Tibial artery (tissue), 4 donors: ENCODE results near the gene TNNT2.

Source experiments
- DNase-seq, 2 donors: peaks; one replicate each; pipeline ENCODE4 v3.0.0-alpha.2; 2019
- H3K27ac ChIP-seq, 2 donors: fragments of 200-600 bp; sonication (generic) in 1 of 2; 1 replicate in 1 of 2; 2 replicates in 1 of 2; pipeline ENCODE4 v1.5.1; 2018 to 2019; ENCODE audit warnings: mild to moderate bottlenecking in 1 of 2
- H3K27me3 ChIP-seq, 2 donors: fragments of 200-600 bp; sonication (generic) in 1 of 2; one replicate each; pipeline versions ENCODE4 v1.5.1 to v1.6.0; 2016 to 2019
- H3K36me3 ChIP-seq, 3 donors: fragments of 200-600 bp; sonication (generic) in 2 of 3; one replicate each; pipeline ENCODE4 v1.5.1; 2016 to 2019; ENCODE audit warnings: mild to moderate bottlenecking in 2 of 3
- H3K4me1 ChIP-seq, 4 donors: fragments of 200-600 bp; sonication (generic) in 2 of 4; 1 replicate in 3 of 4; 2 replicates in 1 of 4; pipeline ENCODE4 v1.5.1; 2016 to 2019
- H3K4me3 ChIP-seq, 2 donors: fragments of 200-600 bp; sonication (generic) in 1 of 2; 1 replicate in 1 of 2; 2 replicates in 1 of 2; pipeline ENCODE4 v1.5.1; 2018 to 2019; ENCODE audit warnings: mild to moderate bottlenecking in 2 of 2
- H3K9me3 ChIP-seq, 3 donors: fragments of 200-600 bp; sonication (generic) in 1 of 3; one replicate each; pipeline ENCODE4 v1.5.1; 2016 to 2019
- intact Hi-C: fragments of 100-400 bp; cut with DNase I; formaldehyde crosslinking; loops from one replicate; pipeline ENCODE4 v1.15.0; 2023; ENCODE audit warnings: low total_unique reads
- TF ChIP-seq, protein P1 (sequence below), 2 experiments: fragments of 200-600 bp in 1 of 2; fragments of 450-650 bp in 1 of 2; IDR thresholded peaks; one replicate each; pipeline ENCODE4 v1.5.1; 2017 to 2019; ENCODE audit warnings: antibody characterized with exemption in 2 of 2, mild to moderate bottlenecking in 1 of 2, moderate library complexity in 1 of 2

TNNT2 gene

DNA sequence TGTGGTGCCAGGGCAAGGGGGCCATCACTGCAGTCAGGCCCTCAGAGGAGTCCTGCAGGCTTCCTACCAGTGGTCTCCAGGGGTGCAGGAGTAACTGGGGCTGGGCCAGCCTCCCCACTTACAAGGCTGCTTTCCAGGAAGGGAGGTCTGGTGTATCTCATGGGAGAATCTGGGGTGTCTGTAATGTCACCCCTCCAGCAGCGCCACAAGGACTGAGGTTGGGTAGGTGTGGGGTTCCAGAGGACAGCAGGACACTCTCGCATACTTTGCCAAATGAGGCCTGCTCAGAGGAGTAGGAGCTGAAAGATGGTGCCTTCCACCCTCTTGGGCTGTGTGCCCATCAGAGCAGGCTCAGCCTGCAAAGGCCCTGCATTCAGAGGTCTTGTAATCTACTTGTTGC is 46.9 kb downstream of the TNNT2 start:
- no peak for DNase-seq
- intact Hi-C loops = no loop called here

DNA sequence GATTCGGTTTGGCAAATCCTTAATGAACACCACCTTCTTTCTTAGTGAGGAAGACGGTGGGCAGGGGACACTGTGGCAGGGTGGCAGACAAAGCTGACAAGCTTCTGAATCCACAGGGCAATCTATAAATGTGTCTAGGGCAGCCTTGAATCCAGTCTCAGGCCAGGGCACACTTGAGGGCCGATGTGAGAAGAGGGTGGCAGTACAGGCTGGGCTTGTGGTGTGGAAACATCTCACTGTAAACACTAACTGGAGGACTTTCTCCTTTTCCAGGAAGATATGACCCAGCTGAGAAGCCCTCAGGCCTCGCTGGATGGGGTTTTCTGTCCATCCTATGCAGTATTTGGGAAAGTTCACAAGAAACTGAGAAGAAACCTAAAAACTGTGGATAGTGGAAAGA is 47.7 kb downstream of the TNNT2 start:
- intact Hi-C loops = no loop called here
- DNase-seq = no peak
- H3K4me1 ChIP-seq = peaks cover 0 to 5% (median 0%) of the 10 kb centered on the region in 4 donors
- peaks cover 0 to 13% (median 0%) of the 10 kb centered on the region in 3 donors for H3K36me3 ChIP-seq
- no peak overlapping the region for H3K27ac ChIP-seq
- TF ChIP-seq, protein P1, sequence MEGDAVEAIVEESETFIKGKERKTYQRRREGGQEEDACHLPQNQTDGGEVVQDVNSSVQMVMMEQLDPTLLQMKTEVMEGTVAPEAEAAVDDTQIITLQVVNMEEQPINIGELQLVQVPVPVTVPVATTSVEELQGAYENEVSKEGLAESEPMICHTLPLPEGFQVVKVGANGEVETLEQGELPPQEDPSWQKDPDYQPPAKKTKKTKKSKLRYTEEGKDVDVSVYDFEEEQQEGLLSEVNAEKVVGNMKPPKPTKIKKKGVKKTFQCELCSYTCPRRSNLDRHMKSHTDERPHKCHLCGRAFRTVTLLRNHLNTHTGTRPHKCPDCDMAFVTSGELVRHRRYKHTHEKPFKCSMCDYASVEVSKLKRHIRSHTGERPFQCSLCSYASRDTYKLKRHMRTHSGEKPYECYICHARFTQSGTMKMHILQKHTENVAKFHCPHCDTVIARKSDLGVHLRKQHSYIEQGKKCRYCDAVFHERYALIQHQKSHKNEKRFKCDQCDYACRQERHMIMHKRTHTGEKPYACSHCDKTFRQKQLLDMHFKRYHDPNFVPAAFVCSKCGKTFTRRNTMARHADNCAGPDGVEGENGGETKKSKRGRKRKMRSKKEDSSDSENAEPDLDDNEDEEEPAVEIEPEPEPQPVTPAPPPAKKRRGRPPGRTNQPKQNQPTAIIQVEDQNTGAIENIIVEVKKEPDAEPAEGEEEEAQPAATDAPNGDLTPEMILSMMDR (IDR thresholded peaks at IDR 0.05) = no peak
- no peaks in the 10 kb centered on the region for H3K9me3 ChIP-seq
- H3K4me3 ChIP-seq = no peak overlapping the region
- no peaks in the 10 kb centered on the region for H3K27me3 ChIP-seq

More for the DNA sequence above, 46.9 kb downstream of the TNNT2 start:
- Histone ChIP-seq H3K4me1 (peaks cover 0 to 5% (median 0%) of the 10 kb centered on the region in 4 donors), H3K27ac (no peak overlapping the region), H3K4me3 (no peak overlapping the region), H3K9me3 (no peaks in the 10 kb centered on the region), H3K27me3 (no peaks in the 10 kb centered on the region), H3K36me3 (peaks cover 0 to 6% (median 0%) of the 10 kb centered on the region in 3 donors)
- TF ChIP-seq, protein P1 (IDR thresholded peaks at IDR 0.05) = no peak

DNA sequence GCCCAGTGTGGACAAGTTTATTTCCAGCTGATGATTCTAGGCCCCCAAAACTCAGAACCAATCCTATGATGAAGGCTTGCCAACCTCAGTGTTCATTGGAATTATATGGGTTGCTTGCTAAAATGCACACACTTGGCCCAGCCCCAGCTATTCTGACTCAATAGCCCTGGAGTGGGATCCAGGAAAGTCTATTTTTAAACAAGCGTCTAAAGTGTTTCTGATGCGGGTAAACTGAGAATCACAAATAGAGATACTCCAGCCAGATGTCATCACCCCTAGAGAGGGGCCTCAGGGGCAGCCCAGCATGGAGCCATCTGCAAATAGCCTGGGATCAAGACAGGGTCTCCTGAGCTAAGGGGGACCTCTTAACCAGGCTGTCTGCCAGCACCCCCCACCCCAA is 48.2 kb downstream of the TNNT2 start:
- no peak for DNase-seq
- H3K4me1 ChIP-seq = peaks cover 0 to 5% (median 0%) of the 10 kb centered on the region in 4 donors

DNA sequence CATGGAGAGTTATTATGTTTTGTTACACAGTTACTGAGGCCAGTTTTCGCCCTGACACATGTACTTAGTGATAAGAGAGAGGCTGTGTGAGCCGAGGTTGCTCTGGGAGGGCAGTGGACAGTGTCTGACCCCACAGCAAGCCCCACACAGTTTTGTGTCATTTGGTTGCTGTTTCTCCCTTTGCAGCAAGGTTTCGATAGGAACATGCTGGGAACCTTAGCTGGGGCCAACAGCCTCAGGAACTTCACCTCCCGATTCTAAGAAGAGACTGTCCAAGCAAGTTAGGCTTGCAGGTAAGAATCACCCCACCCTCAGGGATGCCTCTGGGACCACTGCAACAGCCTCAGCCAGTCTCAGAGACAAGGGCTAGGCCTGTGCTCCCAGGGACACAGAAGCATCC is 48.9 kb downstream of the TNNT2 start:
- intact Hi-C loops = no loop called here
- DNase-seq = no peak
- TF ChIP-seq, protein P1 (IDR thresholded peaks at IDR 0.05) = no peak

More for the DNA sequence above, 48.2 kb downstream of the TNNT2 start:
- no peak overlapping the region for H3K4me3 ChIP-seq
- H3K27ac ChIP-seq = no peak overlapping the region
- H3K9me3 ChIP-seq = no peaks in the 10 kb centered on the region
- TF ChIP-seq, protein P1 (IDR thresholded peaks at IDR 0.05) = no peak
- intact Hi-C loops = no loop called here
- H3K36me3 ChIP-seq = peaks cover 0 to 18% (median 0%) of the 10 kb centered on the region in 3 donors
- no peaks in the 10 kb centered on the region for H3K27me3 ChIP-seq

DNA sequence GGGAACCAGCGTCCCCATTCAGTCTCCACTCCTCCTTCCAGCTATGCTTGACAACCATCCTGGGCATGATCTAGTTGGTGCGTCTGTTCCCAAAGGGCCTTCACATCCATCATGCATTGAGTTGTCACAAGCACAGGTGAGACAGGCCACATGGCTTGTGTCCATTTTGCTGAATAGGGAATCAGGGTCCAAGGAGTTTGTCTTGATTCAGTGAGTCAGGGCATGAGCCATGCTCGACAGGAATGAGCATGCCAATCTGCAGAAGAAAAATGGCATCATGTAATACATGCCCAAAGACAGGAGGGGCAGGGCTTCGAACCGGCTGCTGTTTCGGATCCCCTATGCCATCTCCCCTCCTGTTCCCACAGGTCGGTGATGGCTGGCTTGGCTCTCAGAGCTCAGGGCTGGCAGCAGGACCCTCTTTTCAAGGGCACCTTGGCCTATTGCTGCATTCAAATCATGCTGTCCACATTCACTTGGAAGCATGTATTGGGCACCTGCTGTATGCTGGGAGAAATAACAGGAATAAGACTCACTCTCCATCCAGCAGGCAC is 49.7 kb downstream of the TNNT2 start:
- Histone ChIP-seq H3K4me1 (peaks cover 0 to 5% (median 0%) of the 10 kb centered on the region in 4 donors), H3K36me3 (peaks cover 0 to 24% (median 0%) of the 10 kb centered on the region in 3 donors), H3K27ac (no peak overlapping the region), H3K27me3 (no peaks in the 10 kb centered on the region), H3K9me3 (no peaks in the 10 kb centered on the region), H3K4me3 (no peak overlapping the region)
- intact Hi-C loops = no loop called here
- TF ChIP-seq, protein P1 (IDR thresholded peaks at IDR 0.05) = no peak
- DNase-seq = no peak

More for the DNA sequence above, 48.9 kb downstream of the TNNT2 start:
- Histone ChIP-seq H3K9me3 (no peaks in the 10 kb centered on the region), H3K36me3 (peaks cover 0 to 20% (median 0%) of the 10 kb centered on the region in 3 donors), H3K4me1 (peaks cover 0 to 5% (median 0%) of the 10 kb centered on the region in 4 donors), H3K27me3 (no peaks in the 10 kb centered on the region), H3K4me3 (no peak overlapping the region), H3K27ac (no peak overlapping the region)
